ENCODE results near the gene DNASE1L1. TPM values are rescaled to one million over a fixed set of nuclear protein-coding genes. Genes with fewer than 3 reads are reported as not detected.
A peak's percentile ranks its signal among the peaks of the same experiment; 100 is the strongest.

Gene DNASE1L1
- total RNA-seq: 10 to 100 TPM; 20.5 to 26.2 TPM

- Mint-ChIP-seq H3K4me1 (peaks cover 9% of the 10 kb centered on the region), H3K27me3 (no peaks in the 10 kb centered on the region), H3K27ac (peak within 1 kb of the TSS; percentile 81), H3K9me3 (no peaks in the 10 kb centered on the region), H3K36me3 (peaks cover 3% of the 10 kb centered on the region), H3K4me3 (peak within 1 kb of the TSS; percentile 84)
- ATAC-seq (ENCODE audit: low read depth) (peak; percentile 17), DNase-seq (peak; percentile 53)
- POLR2A ChIA-PET: interaction anchor here (0.9 to 5.4 kb wide), 4 partner anchors 10 to 133 kb away, joined by 3 to 72 read pairs (median 3); partner anchors contain the start of genes RPL10 and SLC10A3
Measured at GRCh38 chrX:154409222-154409871, at the start of gene DNASE1L1. Gene DNASE1L1 (minus strand): TSS chrX:154409254. CDS start chrX:154405568, 3,686 bp downstream.

GRCh38 chrX:154458116-154458953, 49.3 kb upstream of the DNASE1L1 start, which contains the start of gene PLXNA3:
Gene PLXNA3 (plus strand): TSS chrX:154458281. CDS start chrX:154460184, 1,903 bp downstream.
- H3K27ac Mint-ChIP-seq: peak within 1 kb of the TSS; percentile 98
- no peaks in the 10 kb centered on the region for H3K9me3 Mint-ChIP-seq
- no peaks in the 10 kb centered on the region for H3K27me3 Mint-ChIP-seq
- ATAC-seq (ENCODE audit: low read depth): peak; percentile 71
- peaks cover 3% of the 10 kb centered on the region for H3K36me3 Mint-ChIP-seq
- POLR2A ChIA-PET: interaction anchor here (0.8 to 2.9 kb wide), 8 partner anchors 13 to 69 kb away, joined by 3 to 18 read pairs (median 4); partner anchors contain the start of genes ATP6AP1, RPL10, SLC10A3 and TAFAZZIN
- DNase-seq: peak; percentile 83
- peak within 1 kb of the TSS; percentile 98 for H3K4me3 Mint-ChIP-seq
- H3K4me1 Mint-ChIP-seq: peaks cover 8% of the 10 kb centered on the region

- Mint-ChIP-seq H3K36me3 (peaks cover 3% of the 10 kb centered on the region), H3K27me3 (no peaks in the 10 kb centered on the region), H3K9me3 (no peaks in the 10 kb centered on the region), H3K4me1 (peaks cover 8% of the 10 kb centered on the region), H3K27ac (peak overlapping the region; percentile 98), H3K4me3 (peak overlapping the region; percentile 98)
- ATAC-seq (ENCODE audit: low read depth) (peak; percentile 67), DNase-seq (peak; percentile 83)
- POLR2A ChIA-PET: interaction anchor here (1.1 to 2.9 kb wide), 3 partner anchors 32 to 59 kb away, joined by 3 to 18 read pairs (median 6); partner anchors contain the start of genes RPL10 and TAFAZZIN
Measured at GRCh38 chrX:154457491-154458115, 48.5 kb upstream of the DNASE1L1 start.

GRCh38 chrX:154452823-154453222, 43.8 kb upstream of the DNASE1L1 start:
- DNase-seq (no peak), ATAC-seq (ENCODE audit: low read depth) (no peak)
- Mint-ChIP-seq H3K9me3 (no peaks in the 10 kb centered on the region), H3K27ac (no peak overlapping the region), H3K27me3 (no peaks in the 10 kb centered on the region), H3K4me1 (peaks cover 3% of the 10 kb centered on the region), H3K36me3 (peaks cover 3% of the 10 kb centered on the region), H3K4me3 (no peak overlapping the region)
- POLR2A ChIA-PET: no interaction called here

GRCh38 chrX:154450312-154450711, 41.3 kb upstream of the DNASE1L1 start:
- no peak overlapping the region for H3K27ac Mint-ChIP-seq
- no peaks in the 10 kb centered on the region for H3K27me3 Mint-ChIP-seq
- DNase-seq (no peak), ATAC-seq (ENCODE audit: low read depth) (no peak)
- peaks cover 5% of the 10 kb centered on the region for H3K36me3 Mint-ChIP-seq
- no peaks in the 10 kb centered on the region for H3K4me1 Mint-ChIP-seq
- H3K4me3 Mint-ChIP-seq: no peak overlapping the region
- POLR2A ChIA-PET: no interaction called here
- no peaks in the 10 kb centered on the region for H3K9me3 Mint-ChIP-seq

- Mint-ChIP-seq H3K4me3 (no peak overlapping the region), H3K27ac (no peak overlapping the region), H3K9me3 (no peaks in the 10 kb centered on the region), H3K36me3 (peaks cover 4% of the 10 kb centered on the region), H3K4me1 (no peaks in the 10 kb centered on the region), H3K27me3 (no peaks in the 10 kb centered on the region)
- ATAC-seq (ENCODE audit: low read depth) (no peak), DNase-seq (no peak)
- POLR2A ChIA-PET: interaction anchor here (1.0 kb wide), 1 partner anchor 27 kb away, joined by 3 read pairs; no protein-coding TSS in a partner anchor
Measured at GRCh38 chrX:154449618-154450017, 40.6 kb upstream of the DNASE1L1 start.

- Mint-ChIP-seq H3K9me3 (no peaks in the 10 kb centered on the region), H3K36me3 (peaks cover 2% of the 10 kb centered on the region), H3K27ac (no peak overlapping the region), H3K4me3 (no peak overlapping the region), H3K4me1 (no peaks in the 10 kb centered on the region), H3K27me3 (no peaks in the 10 kb centered on the region)
- DNase-seq: no peak
- ATAC-seq (ENCODE audit: low read depth): no peak
- POLR2A ChIA-PET: no interaction called here
Measured at GRCh38 chrX:154448484-154448883, 39.4 kb upstream of the DNASE1L1 start.

GRCh38 chrX:154446430-154446829, 37.4 kb upstream of the DNASE1L1 start:
- H3K4me1 Mint-ChIP-seq: peaks cover 2% of the 10 kb centered on the region
- no peaks in the 10 kb centered on the region for H3K27me3 Mint-ChIP-seq
- DNase-seq (no peak), ATAC-seq (ENCODE audit: low read depth) (no peak)
- POLR2A ChIA-PET: interaction anchor here (0.7 to 0.8 kb wide), 2 partner anchors 31 to 49 kb away, joined by 3 read pairs; partner anchors contain the start of gene RPL10
- H3K4me3 Mint-ChIP-seq: no peak overlapping the region
- no peaks in the 10 kb centered on the region for H3K9me3 Mint-ChIP-seq
- H3K36me3 Mint-ChIP-seq: peaks cover 2% of the 10 kb centered on the region
- no peak overlapping the region for H3K27ac Mint-ChIP-seq

- DNase-seq: no peak
- Mint-ChIP-seq H3K4me1 (peaks cover 3% of the 10 kb centered on the region), H3K27ac (no peak overlapping the region), H3K9me3 (no peaks in the 10 kb centered on the region), H3K36me3 (peaks cover 2% of the 10 kb centered on the region), H3K27me3 (no peaks in the 10 kb centered on the region), H3K4me3 (peak overlapping the region; percentile 49)
- no peak for ATAC-seq (ENCODE audit: low read depth)
- POLR2A ChIA-PET: interaction anchor here (0.7 to 0.8 kb wide), 2 partner anchors 31 to 48 kb away, joined by 3 read pairs; partner anchors contain the start of gene RPL10
Measured at GRCh38 chrX:154445776-154446175, 36.7 kb upstream of the DNASE1L1 start.

GRCh38 chrX:154444755-154445246, 35.7 kb upstream of the DNASE1L1 start:
- H3K9me3 Mint-ChIP-seq: no peaks in the 10 kb centered on the region
- ATAC-seq (ENCODE audit: low read depth): no peak
- POLR2A ChIA-PET: interaction anchor here (0.9 to 1.2 kb wide), 2 partner anchors 14 to 47 kb away, joined by 3 to 4 read pairs; partner anchors contain the start of gene RPL10

GRCh38 chrX:154443992-154444754, 35.1 kb upstream of the DNASE1L1 start, which contains the start of gene FAM50A:
Gene FAM50A (plus strand): TSS chrX:154444141. CDS start chrX:154444236, 95 bp downstream.
- peak; percentile 75 for ATAC-seq (ENCODE audit: low read depth)
- Mint-ChIP-seq H3K4me3 (peak within 1 kb of the TSS; percentile 69), H3K27ac (peak within 1 kb of the TSS; percentile 80), H3K4me1 (peaks cover 3% of the 10 kb centered on the region), H3K9me3 (no peaks in the 10 kb centered on the region), H3K36me3 (peaks cover 2% of the 10 kb centered on the region), H3K27me3 (no peaks in the 10 kb centered on the region)
- POLR2A ChIA-PET: interaction anchor here (0.9 to 1.2 kb wide), 2 partner anchors 15 to 46 kb away, joined by 3 to 4 read pairs; partner anchors contain the start of gene RPL10
- peak; percentile 81 for DNase-seq

More at GRCh38 chrX:154444755-154445246, 35.7 kb upstream of the DNASE1L1 start:
- Mint-ChIP-seq H3K4me1 (peaks cover 3% of the 10 kb centered on the region), H3K27ac (no peak overlapping the region), H3K36me3 (peaks cover 2% of the 10 kb centered on the region), H3K27me3 (no peaks in the 10 kb centered on the region), H3K4me3 (peak overlapping the region; percentile 28)
- no peak for DNase-seq

- DNase-seq: no peak
- POLR2A ChIA-PET: no interaction called here
- ATAC-seq (ENCODE audit: low read depth): no peak
- Mint-ChIP-seq H3K4me1 (peaks cover 3% of the 10 kb centered on the region), H3K27ac (peak overlapping the region; percentile 80), H3K4me3 (peak overlapping the region; percentile 69), H3K27me3 (no peaks in the 10 kb centered on the region), H3K36me3 (peaks cover 2% of the 10 kb centered on the region), H3K9me3 (no peaks in the 10 kb centered on the region)
Measured at GRCh38 chrX:154443479-154443910, 34.4 kb upstream of the DNASE1L1 start.

All from activated naive CD8-positive, alpha-beta T cell treated with anti-CD3 and anti-CD28 coated beads, Interleukin-2, amount 10 ng/mL, durations not matched to agents 7 days and 5 days (primary cell).